ENCODE results near the gene NR2E3.

The NR2E3 gene

DNA sequence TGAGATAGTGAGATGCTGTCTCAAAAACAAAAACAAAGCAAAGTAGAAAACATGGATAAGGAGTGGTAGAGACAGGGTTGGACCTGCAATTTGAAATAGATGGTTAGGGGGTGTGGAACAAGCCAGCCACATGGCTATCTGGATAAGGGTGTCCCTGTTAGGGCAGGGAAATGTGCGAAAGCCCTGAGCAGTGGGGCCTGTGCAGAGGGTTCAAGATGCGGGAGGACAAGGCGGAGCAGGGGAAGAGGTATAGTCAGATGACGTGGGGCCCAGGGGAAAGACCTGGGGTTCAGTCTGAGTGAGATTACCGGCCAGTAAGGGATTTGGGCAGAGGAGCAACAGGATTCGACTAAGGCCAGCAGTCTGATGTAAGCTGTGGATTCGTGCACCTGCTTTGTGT lies 18.4 kb upstream of the NR2E3 start:
- DNase-seq (ENCODE audit: low read depth) = no peak

DNA sequence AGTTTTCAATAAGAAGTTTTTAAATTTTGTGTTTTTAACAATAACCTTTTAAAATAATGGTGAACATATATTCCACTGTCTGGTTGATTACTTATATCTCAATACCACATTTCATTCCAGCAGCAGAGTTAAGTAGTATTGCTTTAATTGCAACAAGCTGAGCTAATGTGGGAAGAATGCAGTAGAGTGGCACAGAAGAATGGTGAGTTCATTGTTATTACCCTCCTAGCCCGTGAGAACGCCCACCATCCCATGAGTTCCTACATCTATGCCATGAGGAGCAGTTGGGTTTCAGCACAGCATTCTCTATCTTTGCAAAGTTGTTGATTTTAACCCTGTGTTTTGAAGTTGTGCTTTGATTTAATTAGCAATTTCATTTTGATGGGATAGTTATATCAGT lies 17.8 kb upstream of the NR2E3 start:
- no peak for DNase-seq (ENCODE audit: low read depth)

GRCh38 chr15:71798641-71799040 lies 11.7 kb upstream of the NR2E3 start:
- no peak for DNase-seq (ENCODE audit: low read depth)

DNA sequence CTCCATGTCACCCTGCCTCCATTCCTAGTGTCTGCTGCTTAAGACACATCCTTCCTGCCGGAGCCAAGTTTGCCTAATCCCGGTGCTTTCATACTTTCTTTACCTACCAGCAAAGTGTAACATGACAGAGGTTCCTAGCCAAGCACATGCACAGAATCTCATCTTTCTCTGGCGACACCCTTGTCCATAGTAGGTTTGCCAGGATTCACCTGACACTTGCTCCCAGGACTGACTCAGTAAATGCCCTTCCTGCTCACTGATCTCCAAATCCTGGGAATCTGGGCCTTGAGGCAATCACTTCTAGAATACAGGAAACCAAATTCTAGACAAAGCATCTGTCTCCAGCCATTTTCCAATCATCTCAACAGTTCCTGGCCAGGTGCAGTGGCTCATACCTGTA lies 10.2 kb upstream of the NR2E3 start:
- no peak for DNase-seq (ENCODE audit: low read depth)

DNA sequence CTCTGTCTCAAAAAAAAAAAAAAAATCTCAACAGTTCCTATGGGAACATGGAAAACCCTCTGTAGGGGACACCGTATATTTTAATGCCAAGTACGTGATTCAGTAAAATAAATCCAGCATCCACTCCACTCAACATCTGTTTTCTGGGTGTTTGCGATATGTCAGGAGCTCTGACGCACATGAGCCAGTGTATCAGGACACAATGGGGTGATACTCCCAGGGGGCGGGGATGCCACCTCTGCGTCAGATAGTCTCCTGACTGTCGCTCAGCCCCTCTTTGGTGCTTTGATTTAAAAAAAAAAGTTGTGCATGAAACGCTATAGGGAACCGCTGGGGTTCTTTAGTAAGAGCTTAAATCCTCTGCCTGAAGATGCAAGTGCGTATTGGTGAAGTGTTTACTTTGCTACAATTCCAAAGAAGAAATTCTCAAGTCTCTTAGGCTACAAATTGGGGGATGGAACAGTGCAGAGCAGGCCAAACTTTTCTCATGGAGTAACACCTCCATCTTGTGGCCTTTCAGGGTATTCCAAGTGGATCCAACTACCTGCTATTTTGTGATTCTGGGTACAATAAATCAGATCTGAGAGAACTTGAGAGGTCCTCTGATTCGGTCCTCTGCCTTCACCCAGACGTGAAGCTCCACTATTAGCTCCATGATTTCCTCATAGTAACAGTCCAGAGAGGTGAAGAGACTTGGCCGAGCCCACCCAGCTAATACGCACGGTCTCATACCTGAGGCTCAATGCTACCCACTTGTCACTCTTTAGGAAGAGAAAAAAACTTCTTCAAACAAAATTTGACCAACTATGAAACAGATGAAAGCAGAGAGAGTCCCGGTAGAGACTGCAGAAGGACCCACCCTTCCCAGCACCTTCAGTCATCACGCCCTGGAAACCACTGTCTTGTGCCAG lies 9.3 kb upstream of the NR2E3 start:
- DNase-seq (ENCODE audit: low read depth) = peak; percentile 67

GRCh38 chr15:71801935-71802655 lies 8.3 kb upstream of the NR2E3 start:
- DNase-seq (ENCODE audit: low read depth) = no peak

- DNase-seq (ENCODE audit: low read depth) = no peak
These were observed 7.6 kb upstream of the NR2E3 start for GRCh38 chr15:71802770-71803169.

DNA sequence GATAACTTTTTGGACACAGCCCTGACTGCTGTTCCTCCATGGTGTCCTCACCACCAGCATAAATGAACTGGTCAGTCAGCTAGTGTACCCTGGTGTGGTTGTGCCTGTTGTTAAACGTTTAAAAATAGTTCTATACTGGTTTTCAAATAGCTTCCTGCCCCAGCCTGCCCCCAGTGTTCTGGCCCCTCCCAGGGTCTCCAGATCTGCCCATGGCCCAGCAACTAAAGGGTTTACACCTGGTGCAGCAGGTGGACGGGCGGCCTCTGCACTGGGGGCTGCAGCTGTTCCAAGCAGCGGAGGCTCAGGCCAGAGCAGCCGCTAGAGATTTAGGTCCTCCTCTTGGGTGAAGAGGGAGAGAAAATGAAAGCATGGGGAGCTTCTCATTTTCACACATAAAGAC lies 6.1 kb upstream of the NR2E3 start:
- no peak for DNase-seq (ENCODE audit: low read depth)

GRCh38 chr15:71804695-71805470 lies 5.5 kb upstream of the NR2E3 start:
- DNase-seq (ENCODE audit: low read depth) = no peak

DNA sequence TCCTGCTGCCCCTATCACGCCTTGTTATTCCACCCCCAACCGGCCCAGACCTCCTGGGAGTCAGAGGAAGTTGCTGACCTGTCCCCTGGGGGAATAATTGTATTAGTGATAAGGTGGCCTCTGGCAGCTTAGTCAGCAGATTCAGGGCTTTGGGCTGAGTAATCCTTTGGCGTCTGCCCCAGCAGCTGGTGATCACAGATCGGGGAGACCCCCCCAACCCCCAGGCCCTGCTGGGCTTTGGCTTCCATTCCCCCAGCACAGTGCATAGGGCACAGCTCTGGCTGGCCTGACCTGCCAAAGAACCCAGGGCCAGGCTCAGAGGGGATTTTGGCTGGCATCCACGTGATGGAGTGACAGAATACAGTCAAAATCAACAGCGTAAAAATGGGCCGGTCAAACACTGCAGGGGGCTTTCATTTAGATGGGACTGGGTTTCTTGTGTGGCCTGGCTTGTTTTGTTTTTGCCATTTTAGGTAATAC lies 3.9 kb upstream of the NR2E3 start:
- DNase-seq (ENCODE audit: low read depth) = no peak

DNA sequence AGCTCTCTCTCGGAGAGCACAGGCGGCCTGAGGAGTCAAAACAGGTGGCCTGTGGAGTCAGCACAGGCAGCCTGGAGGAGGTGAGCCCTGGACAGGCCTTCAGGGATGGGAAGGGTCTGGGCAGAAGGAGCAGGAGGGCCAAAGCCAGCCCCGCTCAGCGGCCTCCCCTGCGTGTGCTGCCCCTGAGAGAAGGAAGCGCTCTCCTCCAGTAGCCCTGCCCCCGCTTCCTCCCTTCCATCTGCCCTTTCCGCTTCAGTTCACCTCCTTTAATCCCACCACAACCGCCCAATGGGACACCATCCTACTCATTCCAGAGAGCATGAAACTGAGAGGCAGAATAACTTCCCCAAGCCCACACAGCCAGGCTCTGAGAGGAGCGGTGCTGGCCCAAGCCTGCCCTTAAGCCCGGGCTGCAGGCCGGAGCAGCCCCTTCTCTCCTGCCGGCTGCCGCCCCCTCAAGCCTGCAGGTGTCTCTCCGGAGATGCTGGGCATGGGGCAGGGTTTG lies 3.2 kb upstream of the NR2E3 start:
- DNase-seq (ENCODE audit: low read depth) = no peak

DNA sequence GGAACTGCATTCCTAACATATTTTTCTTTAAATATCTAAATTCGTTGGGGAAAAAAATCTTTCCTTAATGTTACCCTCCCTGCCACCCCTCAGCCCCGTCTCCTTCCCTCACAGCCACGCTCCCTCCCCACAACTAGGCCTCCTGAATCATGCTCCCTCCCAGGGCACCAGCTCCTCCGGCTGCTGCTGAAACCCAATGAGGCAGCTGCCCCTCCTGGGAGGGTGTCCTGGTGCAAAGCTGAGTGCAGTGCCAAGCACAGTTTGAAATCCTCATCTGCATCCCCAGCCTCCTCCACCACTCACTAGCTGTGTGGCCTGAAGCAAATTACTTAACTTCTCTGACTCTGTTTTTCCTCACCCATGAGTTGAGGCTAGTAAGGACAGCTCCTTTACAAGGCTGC lies 2.7 kb upstream of the NR2E3 start:
- no peak for DNase-seq (ENCODE audit: low read depth)

DNA sequence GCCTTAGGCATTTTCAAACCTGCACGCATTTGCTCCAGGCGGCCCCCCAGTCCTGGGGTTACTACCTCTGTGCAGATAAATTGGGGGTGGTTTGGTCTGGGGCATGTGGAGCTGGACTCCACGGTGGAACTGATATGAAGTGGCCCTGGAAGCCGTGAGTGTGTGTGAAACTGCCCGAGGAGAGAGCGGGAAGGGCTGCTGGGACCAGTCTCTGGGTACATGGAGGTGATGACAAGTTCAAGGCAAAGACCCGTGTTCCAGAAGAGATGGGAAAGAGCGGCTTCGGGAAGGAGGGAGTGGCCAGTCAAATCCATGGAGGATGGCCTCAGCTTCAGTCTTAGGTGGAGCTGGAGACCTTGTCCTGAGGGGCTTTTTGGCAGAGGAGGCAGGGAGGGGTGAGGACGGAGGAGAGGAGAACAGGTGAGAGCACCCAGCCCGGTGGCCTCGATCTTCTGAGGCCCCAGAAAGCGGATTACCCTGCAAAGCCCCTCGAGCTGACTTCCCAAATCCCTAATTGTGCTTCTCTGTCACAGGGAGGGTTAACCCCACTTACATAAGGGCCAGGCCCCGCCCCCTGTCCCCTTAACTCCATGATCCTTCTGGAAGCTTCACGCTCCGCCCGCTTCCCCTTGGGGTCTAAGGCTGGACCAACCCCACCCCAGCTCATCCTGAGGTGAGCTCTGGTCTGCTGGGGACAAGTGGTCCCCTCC lies 1.9 kb upstream of the NR2E3 start:
- no peak for DNase-seq (ENCODE audit: low read depth)

GRCh38 chr15:71809346-71809745 lies 1.0 kb upstream of the NR2E3 start:
- DNase-seq (ENCODE audit: low read depth) = no peak

DNA sequence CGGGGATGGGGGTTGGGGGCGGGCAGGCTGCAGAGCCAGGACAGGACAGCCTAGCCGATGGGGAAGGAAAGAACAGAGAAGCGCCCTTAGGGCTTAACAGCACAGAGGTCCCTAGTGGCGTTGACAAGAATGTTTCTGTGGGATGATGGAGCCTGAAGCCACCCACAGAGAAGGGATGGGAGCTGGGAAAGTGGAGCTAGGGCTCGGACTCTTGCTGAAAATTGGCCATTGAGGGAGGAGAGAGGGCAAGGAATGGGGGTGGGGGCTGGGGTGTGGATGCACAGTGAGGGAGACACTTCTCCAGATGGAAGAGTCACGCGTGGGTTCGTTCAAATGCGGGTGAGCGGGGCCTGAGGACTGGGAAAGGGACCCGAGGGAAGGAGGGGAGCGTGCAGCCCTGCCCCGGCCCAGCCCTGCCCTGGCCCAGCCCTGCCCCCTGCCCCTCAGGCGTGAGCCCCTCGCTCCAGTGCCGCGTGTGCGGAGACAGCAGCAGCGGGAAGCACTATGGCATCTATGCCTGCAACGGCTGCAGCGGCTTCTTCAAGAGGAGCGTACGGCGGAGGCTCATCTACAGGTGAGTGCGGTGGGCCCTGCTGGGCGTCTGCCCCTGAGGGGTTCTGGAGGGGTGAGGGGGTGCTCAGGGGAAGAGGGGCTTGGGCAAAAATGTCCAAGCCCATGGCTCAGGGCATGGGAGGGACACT lies 832 bp downstream of the NR2E3 start:
- no peak for DNase-seq (ENCODE audit: low read depth)

DNA sequence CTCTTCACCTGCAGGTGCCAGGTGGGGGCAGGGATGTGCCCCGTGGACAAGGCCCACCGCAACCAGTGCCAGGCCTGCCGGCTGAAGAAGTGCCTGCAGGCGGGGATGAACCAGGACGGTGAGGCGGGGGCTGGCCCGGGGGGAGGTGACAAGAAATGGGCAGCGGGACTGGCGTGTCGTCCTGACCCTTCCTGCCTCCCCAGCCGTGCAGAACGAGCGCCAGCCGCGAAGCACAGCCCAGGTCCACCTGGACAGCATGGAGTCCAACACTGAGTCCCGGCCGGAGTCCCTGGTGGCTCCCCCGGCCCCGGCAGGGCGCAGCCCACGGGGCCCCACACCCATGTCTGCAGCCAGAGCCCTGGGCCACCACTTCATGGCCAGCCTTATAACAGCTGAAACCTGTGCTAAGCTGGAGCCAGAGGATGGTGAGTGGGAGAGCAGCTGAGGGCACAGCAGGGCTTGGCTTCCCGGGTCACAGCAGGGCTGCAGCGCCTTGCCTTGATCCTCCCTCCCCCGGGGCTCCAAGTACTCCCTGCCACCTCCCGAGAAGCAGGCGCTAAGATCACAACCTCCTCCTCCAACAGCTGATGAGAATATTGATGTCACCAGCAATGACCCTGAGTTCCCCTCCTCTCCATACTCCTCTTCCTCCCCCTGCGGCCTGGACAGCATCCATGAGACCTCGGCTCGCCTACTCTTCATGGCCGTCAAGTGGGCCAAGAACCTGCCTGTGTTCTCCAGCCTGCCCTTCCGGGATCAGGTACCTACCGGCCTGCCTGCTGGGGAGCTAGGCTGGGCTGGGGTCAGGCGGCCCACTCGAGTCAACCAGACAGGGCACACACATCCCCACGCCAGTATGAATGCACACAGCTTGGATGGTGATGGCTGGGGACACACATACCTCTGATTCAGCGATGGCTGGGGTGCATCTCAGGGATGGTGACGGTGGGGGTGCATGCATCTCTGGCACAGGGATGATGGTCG lies 1.7 kb downstream of the NR2E3 start:
- DNase-seq (ENCODE audit: low read depth) = no peak

- no peak for DNase-seq (ENCODE audit: low read depth)
These were observed 2.8 kb downstream of the NR2E3 start for GRCh38 chr15:71812966-71813722.

GRCh38 chr15:71813723-71814470 lies 3.5 kb downstream of the NR2E3 start:
- DNase-seq (ENCODE audit: low read depth) = no peak

Data from stromal cell of bone marrow (primary cell).